Brain microvascular endothelial cell (primary cell): Measurements from ENCODE around the gene WDR93.
"Not testable (repeated sequence)": the region's sequence is repeated elsewhere in the genome, so short reads cannot be mapped to it uniquely, and the experiment has no call there.

Source experiments
- DNase-seq: peaks from one replicate; pipeline ENCODE4 v3.0.0-alpha.2; 2020
- H3K27ac ChIP-seq: fragments of 250-450 bp; sonication (Bioruptor Pico); 2 replicates; pipeline ENCODE4 v1.5.1; 2020; ENCODE audit warnings: mild to moderate bottlenecking, moderate library complexity
- H3K27me3 ChIP-seq: fragments of 250-450 bp; sonication (Bioruptor Pico); replicated peaks from 2 replicates; pipeline ENCODE4 v1.5.1; 2020; ENCODE audit warnings: mild to moderate bottlenecking
- H3K36me3 ChIP-seq: fragments of 250-450 bp; sonication (Bioruptor Pico); replicated peaks from 2 replicates; pipeline ENCODE4 v1.5.1; 2020; ENCODE audit warnings: mild to moderate bottlenecking
- H3K4me3 ChIP-seq: 2 replicates; pipeline ENCODE4 v1.5.1; 2011; ENCODE audit warnings: low read depth, mild to moderate bottlenecking, control low read depth, low read length, moderate library complexity
- CTCF ChIP-seq: IDR thresholded peaks from 2 replicates; pipeline ENCODE4 v1.5.1; 2011; ENCODE audit warnings: low read depth, mild to moderate bottlenecking, moderate library complexity, low read length, control low read depth, inconsistent platforms; ENCODE audit errors: missing control alignments
- in situ Hi-C: cut with HindIII; loops from 2 replicates; pipeline ENCODE4 v1.10.0; 2017; ENCODE audit warnings: low sequenced_read_pairs, low pct_ligation_motif_present

WDR93 gene

GRCh38 chr15:89781891-89782618 is 91.4 kb downstream of the WDR93 start:
- H3K36me3 ChIP-seq, result peaks cover 7% of the 10 kb centered on the region
- H3K27ac ChIP-seq, result no peak overlapping the region
- DNase-seq, result peak; percentile 49
- no peak overlapping the region for H3K4me3 ChIP-seq
- no peak for TF ChIP-seq CTCF
- in situ Hi-C loops, result no loop called here
- no peaks in the 10 kb centered on the region for H3K27me3 ChIP-seq

- H3K27me3 ChIP-seq, in situ Hi-C loops, H3K27ac ChIP-seq, H3K36me3 ChIP-seq, H3K4me3 ChIP-seq, DNase-seq: not testable (repeated sequence)
Measured at GRCh38 chr15:89782619-89782950, 92.0 kb downstream of the WDR93 start.

- H3K4me3 ChIP-seq, result no peak overlapping the region
- no peak overlapping the region for H3K27ac ChIP-seq
- no peak for TF ChIP-seq CTCF
- peaks cover 13% of the 10 kb centered on the region for H3K36me3 ChIP-seq
- in situ Hi-C loops, result no loop called here
- H3K27me3 ChIP-seq, result no peaks in the 10 kb centered on the region
- DNase-seq, result no peak
Measured at GRCh38 chr15:89783111-89783860, 92.7 kb downstream of the WDR93 start.

- Histone ChIP-seq H3K27ac (no peak overlapping the region), H3K4me3 (no peak overlapping the region), H3K36me3 (peaks cover 16% of the 10 kb centered on the region), H3K27me3 (no peaks in the 10 kb centered on the region)
- DNase-seq, result no peak
- in situ Hi-C loops, result no loop called here
- no peak for TF ChIP-seq CTCF
Measured at GRCh38 chr15:89783861-89784685, 93.5 kb downstream of the WDR93 start.

GRCh38 chr15:89784686-89784960 is 94.0 kb downstream of the WDR93 start:
- Histone ChIP-seq H3K36me3 (peaks cover 20% of the 10 kb centered on the region), H3K27me3 (no peaks in the 10 kb centered on the region), H3K27ac (no peak overlapping the region), H3K4me3 (no peak overlapping the region)
- no peak for DNase-seq
- no peak for TF ChIP-seq CTCF
- in situ Hi-C loops, result no loop called here

GRCh38 chr15:89785064-89785773 is 94.6 kb downstream of the WDR93 start:
- peaks cover 22% of the 10 kb centered on the region for H3K36me3 ChIP-seq
- no peak for DNase-seq
- no peak overlapping the region for H3K27ac ChIP-seq
- no peak for TF ChIP-seq CTCF
- H3K27me3 ChIP-seq, result no peaks in the 10 kb centered on the region
- H3K4me3 ChIP-seq, result no peak overlapping the region
- in situ Hi-C loops, result no loop called here
